GM18867 (cell line): ENCODE measurements around the gene PDIA5.
A peak's percentile ranks its signal among the peaks of the same experiment; 100 is the strongest.

Experiments
- ATAC-seq: cut with Tn5 transposase; IDR thresholded peaks from one replicate; pipeline ENCODE4 v1.9.1; 2021; ENCODE audit warnings: mild to moderate bottlenecking, moderate library complexity; ENCODE audit not compliant: unreplicated experiment

PDIA5 gene

GRCh38 chr3:123159926-123160635 lies 93.3 kb downstream of the PDIA5 start:
- ATAC-seq, result no peak

GRCh38 chr3:123161167-123161566 lies 94.3 kb downstream of the PDIA5 start:
- no peak for ATAC-seq

GRCh38 chr3:123163141-123163540 lies 96.3 kb downstream of the PDIA5 start:
- ATAC-seq, result no peak

- no peak for ATAC-seq
Observed at GRCh38 chr3:123165163-123165562, 98.3 kb downstream of the PDIA5 start.

GRCh38 chr3:123167686-123168085 lies 100.9 kb downstream of the PDIA5 start:
- no peak for ATAC-seq

- no peak for ATAC-seq
Observed at GRCh38 chr3:123168122-123168521, 101.3 kb downstream of the PDIA5 start.

GRCh38 chr3:123168605-123169004 lies 101.8 kb downstream of the PDIA5 start:
- ATAC-seq, result no peak

GRCh38 chr3:123169492-123169929 lies 102.7 kb downstream of the PDIA5 start:
- ATAC-seq, result no peak

- no peak for ATAC-seq
Observed at GRCh38 chr3:123169930-123170329, 103.1 kb downstream of the PDIA5 start.

- no peak for ATAC-seq
Observed at GRCh38 chr3:123180791-123181190, 114.0 kb downstream of the PDIA5 start.

GRCh38 chr3:123186695-123187094 lies 119.9 kb downstream of the PDIA5 start:
- ATAC-seq, result no peak

GRCh38 chr3:123188058-123188457 lies 121.2 kb downstream of the PDIA5 start:
- ATAC-seq, result no peak

- ATAC-seq, result no peak
Observed at GRCh38 chr3:123193448-123194101, 126.8 kb downstream of the PDIA5 start.

GRCh38 chr3:123194552-123194951 lies 127.7 kb downstream of the PDIA5 start:
- no peak for ATAC-seq

- ATAC-seq, result no peak
Observed at GRCh38 chr3:123198372-123198771, 131.5 kb downstream of the PDIA5 start.

- no peak for ATAC-seq
Observed at GRCh38 chr3:123201223-123201556, 134.4 kb downstream of the PDIA5 start.

GRCh38 chr3:123201557-123202427 lies 135.0 kb downstream of the PDIA5 start, which contains the start of gene SEC22A:
SEC22A (plus strand) TSS chr3:123201943; CDS start chr3:123209218, 7,275 bp downstream.
- peak; percentile 98 for ATAC-seq

- no peak for ATAC-seq
Observed at GRCh38 chr3:123202451-123202850, 135.6 kb downstream of the PDIA5 start.
